HUES48 (cell line): ENCODE measurements around the gene ZC4H2.
"Not testable (repeated sequence)": the region's sequence is repeated elsewhere in the genome, so short reads cannot be mapped to it uniquely, and the experiment has no call there.

Experiments used
- H3K27ac ChIP-seq: one replicate; pipeline ENCODE4 v1.7.0; 2013; ENCODE audit warnings: low read depth, low read length, inconsistent platforms
- H3K27me3 ChIP-seq: 2 replicates; pipeline ENCODE4 v1.6.1; 2013; ENCODE audit warnings: mild to moderate bottlenecking, low read length; ENCODE audit not compliant: control insufficient read depth, insufficient read depth
- H3K36me3 ChIP-seq: 2 replicates; pipeline ENCODE4 v1.6.1; 2013; ENCODE audit warnings: low read length; ENCODE audit not compliant: control insufficient read depth, insufficient read depth
- H3K4me1 ChIP-seq: 2 replicates; pipeline ENCODE4 v1.6.1; 2013; ENCODE audit warnings: mild to moderate bottlenecking, low read length; ENCODE audit not compliant: control insufficient read depth, insufficient read depth
- H3K4me3 ChIP-seq: 2 replicates; pipeline ENCODE4 v1.5.1; 2013; ENCODE audit warnings: mild to moderate bottlenecking, low read depth, low read length
- H3K9ac ChIP-seq: 2 replicates; pipeline ENCODE4 v1.6.1; 2013; ENCODE audit warnings: mild to moderate bottlenecking, low read depth, low read length, moderate library complexity
- H3K9me3 ChIP-seq: 2 replicates; pipeline ENCODE4 v1.6.1; 2013; ENCODE audit warnings: low read length; ENCODE audit not compliant: control insufficient read depth, insufficient read depth

The ZC4H2 gene, protein sequence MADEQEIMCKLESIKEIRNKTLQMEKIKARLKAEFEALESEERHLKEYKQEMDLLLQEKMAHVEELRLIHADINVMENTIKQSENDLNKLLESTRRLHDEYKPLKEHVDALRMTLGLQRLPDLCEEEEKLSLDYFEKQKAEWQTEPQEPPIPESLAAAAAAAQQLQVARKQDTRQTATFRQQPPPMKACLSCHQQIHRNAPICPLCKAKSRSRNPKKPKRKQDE

GRCh38 chrX:64975989-64976672, at the start of gene ZC4H2:
TSS of gene ZC4H2 (minus strand) at chrX:64976450. CDS start at chrX:64976377, 73 bp downstream.
- Histone ChIP-seq H3K9ac (peak within 1 kb of the TSS; percentile 48), H3K27me3 (no peaks in the 10 kb centered on the region), H3K4me1 (0 out of 2 replicates have a peak, but pooled peaks cover 3% of the 10 kb centered on the region), H3K9me3 (peaks cover 50% of the 10 kb centered on the region), H3K27ac (peak within 1 kb of the TSS; percentile 78), H3K36me3 (peaks cover 3% of the 10 kb centered on the region; the same call in 1 of the 2 replicates), H3K4me3 (peak within 1 kb of the TSS; percentile 89)

DNA sequence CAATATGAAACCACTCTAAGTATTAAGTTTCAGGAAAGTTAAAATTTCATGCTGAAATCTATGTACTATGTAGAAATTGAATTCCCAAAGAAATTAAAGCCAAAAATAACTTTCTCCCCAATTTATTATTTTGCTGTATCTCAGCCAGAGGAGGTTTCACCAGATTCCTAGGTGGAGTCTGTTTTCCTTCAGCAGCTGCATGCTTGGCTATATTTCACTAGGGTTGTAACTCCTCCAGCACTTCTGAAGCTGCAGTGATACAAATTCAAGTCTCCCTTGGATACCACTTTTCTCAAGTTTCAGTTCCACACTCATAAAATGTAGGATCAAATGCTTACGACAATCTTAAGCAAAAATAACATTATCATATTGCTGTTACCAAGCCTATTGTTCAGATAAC, 41.2 kb upstream of the ZC4H2 start:
- H3K9me3 ChIP-seq: peaks cover 35% of the 10 kb centered on the region
- H3K36me3 ChIP-seq: no peaks in the 10 kb centered on the region
- H3K4me1 ChIP-seq: no peaks in the 10 kb centered on the region
- H3K27me3 ChIP-seq: no peaks in the 10 kb centered on the region
- H3K27ac ChIP-seq: no peak overlapping the region
- no peak overlapping the region for H3K9ac ChIP-seq
- no peak overlapping the region for H3K4me3 ChIP-seq

DNA sequence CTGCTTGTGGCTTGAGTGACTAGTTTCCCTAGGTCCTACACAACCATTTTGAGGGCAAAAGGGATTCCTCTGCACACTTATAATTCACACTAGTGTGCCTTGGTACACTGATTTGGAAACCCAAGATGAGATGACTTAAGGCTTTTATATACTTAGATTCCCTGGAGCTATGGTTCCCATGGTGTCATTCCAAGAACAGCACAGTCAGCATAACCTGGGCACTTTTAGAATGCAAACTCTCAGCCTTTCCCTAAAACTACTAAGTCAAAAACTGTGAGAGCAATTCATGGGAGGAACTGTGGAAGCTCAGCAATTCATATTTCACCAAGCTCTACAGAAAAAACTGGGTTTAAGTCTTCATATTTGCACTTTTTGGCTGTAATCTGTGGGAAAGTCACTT, 38.0 kb upstream of the ZC4H2 start:
- no peak overlapping the region for H3K27ac ChIP-seq
- H3K9me3 ChIP-seq: peaks cover 34% of the 10 kb centered on the region
- H3K4me3 ChIP-seq: no peak overlapping the region
- no peak overlapping the region for H3K9ac ChIP-seq
- H3K36me3 ChIP-seq: no peaks in the 10 kb centered on the region
- no peaks in the 10 kb centered on the region for H3K27me3 ChIP-seq
- no peaks in the 10 kb centered on the region for H3K4me1 ChIP-seq

- Histone ChIP-seq H3K27ac (no peak overlapping the region), H3K9ac (no peak overlapping the region), H3K27me3 (no peaks in the 10 kb centered on the region), H3K36me3 (no peaks in the 10 kb centered on the region), H3K4me1 (no peaks in the 10 kb centered on the region), H3K4me3 (no peak overlapping the region), H3K9me3 (peaks cover 6% of the 10 kb centered on the region)
Observed at GRCh38 chrX:65009459-65009858, 33.2 kb upstream of the ZC4H2 start.

DNA sequence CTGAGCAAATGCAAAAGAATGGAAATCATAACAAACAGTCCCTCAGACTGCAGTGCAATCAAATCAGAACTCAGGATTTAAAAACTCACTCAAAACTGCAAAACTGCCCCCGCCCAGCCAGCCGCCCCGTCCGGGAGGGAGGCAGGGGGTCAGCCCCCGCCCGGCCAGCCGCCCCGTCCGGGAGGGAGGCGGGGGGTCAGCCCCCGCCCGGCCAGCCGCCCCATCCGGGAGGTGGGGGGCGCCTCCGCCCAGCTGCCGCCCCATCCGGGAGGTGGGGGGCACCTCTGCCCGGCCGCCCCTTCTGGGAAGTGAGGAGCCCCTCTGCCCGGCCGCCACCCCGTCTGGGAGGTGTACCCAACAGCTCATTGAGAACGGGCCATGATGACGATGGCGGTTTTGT, 26.0 kb upstream of the ZC4H2 start:
- H3K27ac ChIP-seq, H3K4me1 ChIP-seq, H3K4me3 ChIP-seq, H3K36me3 ChIP-seq, H3K27me3 ChIP-seq, H3K9ac ChIP-seq: not testable (repeated sequence)
- peaks cover 20% of the 10 kb centered on the region; the same call in 1 of the 2 replicates for H3K9me3 ChIP-seq

DNA sequence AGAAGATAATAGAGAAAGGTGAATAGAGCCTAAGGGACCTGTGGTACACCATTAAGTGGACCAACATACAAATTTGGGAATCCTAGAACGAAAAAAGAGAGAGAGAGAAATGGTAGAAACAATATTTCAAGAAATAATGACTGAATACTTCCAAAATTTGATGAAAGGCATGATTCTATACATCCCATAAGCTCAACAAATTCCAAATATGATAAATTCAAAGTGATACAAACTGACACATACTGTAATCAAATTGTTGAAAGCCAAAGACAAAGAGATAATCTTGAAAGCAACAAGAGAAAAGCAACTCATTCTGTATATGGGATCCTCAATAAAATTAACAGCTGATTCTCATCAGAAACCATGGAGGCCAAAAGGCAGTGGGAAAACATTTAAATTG, 20.6 kb upstream of the ZC4H2 start:
- no peak overlapping the region for H3K4me3 ChIP-seq
- peaks cover 34% of the 10 kb centered on the region for H3K9me3 ChIP-seq
- H3K4me1 ChIP-seq: no peaks in the 10 kb centered on the region
- H3K27me3 ChIP-seq: no peaks in the 10 kb centered on the region
- H3K27ac ChIP-seq: no peak overlapping the region
- no peak overlapping the region for H3K9ac ChIP-seq
- no peaks in the 10 kb centered on the region for H3K36me3 ChIP-seq

DNA sequence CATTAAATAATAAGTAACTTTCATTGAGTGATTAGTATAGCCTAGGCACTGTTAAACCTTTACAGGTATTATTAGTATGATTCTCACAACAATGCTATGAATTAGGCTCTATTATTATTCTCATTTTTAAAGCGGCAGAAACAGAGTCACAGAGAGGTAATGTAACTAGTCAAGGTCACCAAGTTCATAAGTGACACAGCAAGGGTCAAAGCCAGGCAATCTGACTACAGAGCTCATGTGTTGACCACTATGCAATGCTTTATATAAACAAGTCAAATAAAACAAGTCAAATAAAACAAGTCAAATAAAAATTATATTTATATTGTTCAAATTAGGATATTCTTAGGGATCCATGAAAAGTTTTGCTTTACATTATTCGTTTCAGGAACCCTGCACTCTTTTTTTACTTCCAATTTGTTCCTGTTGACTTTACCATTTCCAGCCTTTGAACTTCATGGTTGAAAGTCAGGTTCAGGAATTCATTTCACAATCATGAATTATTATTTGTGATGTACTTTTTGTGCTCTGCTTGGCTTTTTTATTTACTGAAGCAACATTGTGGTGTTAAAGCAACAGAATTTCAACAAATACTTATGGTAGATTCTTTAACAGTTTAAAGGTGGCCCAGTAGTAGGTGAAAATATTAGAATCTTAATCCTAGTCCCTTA, 18.0 kb upstream of the ZC4H2 start:
- peaks cover 45% of the 10 kb centered on the region for H3K9me3 ChIP-seq
- no peak overlapping the region for H3K27ac ChIP-seq
- no peak overlapping the region for H3K9ac ChIP-seq
- no peak overlapping the region for H3K4me3 ChIP-seq
- no peaks in the 10 kb centered on the region for H3K36me3 ChIP-seq
- H3K4me1 ChIP-seq: no peaks in the 10 kb centered on the region
- H3K27me3 ChIP-seq: no peaks in the 10 kb centered on the region

- no peak overlapping the region for H3K27ac ChIP-seq
Observed at GRCh38 chrX:64977830-64978229, 1.6 kb upstream of the ZC4H2 start.

DNA sequence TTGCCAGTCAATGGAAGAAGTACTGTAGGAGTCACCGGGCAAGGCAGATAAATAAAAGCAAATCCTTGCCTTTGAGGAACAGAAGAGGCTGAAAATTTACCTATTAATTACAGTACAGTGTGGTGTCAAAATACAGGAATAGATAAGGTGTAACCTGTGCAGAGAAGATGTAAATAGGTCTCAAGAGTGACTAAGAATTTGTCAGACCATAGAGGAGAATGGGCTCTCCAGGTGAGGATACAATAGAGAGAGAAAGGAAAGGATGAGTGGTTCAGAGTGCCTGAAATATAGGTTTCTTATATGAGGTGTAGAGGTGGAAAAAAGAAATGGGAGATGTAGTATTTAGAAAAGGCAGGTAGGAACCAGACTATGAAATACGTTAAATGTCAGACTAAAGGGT, 801 bp upstream of the ZC4H2 start:
- Histone ChIP-seq H3K9me3 (peaks cover 46% of the 10 kb centered on the region), H3K4me1 (0 out of 2 replicates have a peak, but pooled peaks cover 3% of the 10 kb centered on the region), H3K36me3 (peaks cover 3% of the 10 kb centered on the region; the same call in 1 of the 2 replicates), H3K27ac (no peak overlapping the region), H3K9ac (no peak overlapping the region), H3K4me3 (peak overlapping the region; percentile 89), H3K27me3 (no peaks in the 10 kb centered on the region)

More at GRCh38 chrX:64977830-64978229, 1.6 kb upstream of the ZC4H2 start:
- peaks cover 46% of the 10 kb centered on the region for H3K9me3 ChIP-seq
- H3K27me3 ChIP-seq: no peaks in the 10 kb centered on the region
- H3K36me3 ChIP-seq: peaks cover 3% of the 10 kb centered on the region; the same call in 1 of the 2 replicates
- no peak overlapping the region for H3K9ac ChIP-seq
- 0 out of 2 replicates have a peak, but pooled peaks cover 4% of the 10 kb centered on the region for H3K4me1 ChIP-seq
- no peak overlapping the region for H3K4me3 ChIP-seq

GRCh38 chrX:64976673-64977040, 407 bp upstream of the ZC4H2 start:
- Histone ChIP-seq H3K27me3 (no peaks in the 10 kb centered on the region), H3K27ac (no peak overlapping the region), H3K9ac (no peak overlapping the region), H3K36me3 (peaks cover 3% of the 10 kb centered on the region; the same call in 1 of the 2 replicates), H3K4me3 (peak overlapping the region; percentile 89), H3K4me1 (0 out of 2 replicates have a peak, but pooled peaks cover 3% of the 10 kb centered on the region), H3K9me3 (peaks cover 46% of the 10 kb centered on the region)

- peak overlapping the region; percentile 89 for H3K4me3 ChIP-seq
- peak overlapping the region; percentile 78 for H3K27ac ChIP-seq
- peak overlapping the region; percentile 48 for H3K9ac ChIP-seq
Observed at GRCh38 chrX:64975491-64975890, 759 bp downstream of the ZC4H2 start.

More at GRCh38 chrX:64975491-64975890, 759 bp downstream of the ZC4H2 start:
- Histone ChIP-seq H3K9me3 (peaks cover 56% of the 10 kb centered on the region), H3K27me3 (no peaks in the 10 kb centered on the region), H3K4me1 (0 out of 2 replicates have a peak, but pooled peaks cover 3% of the 10 kb centered on the region), H3K36me3 (peaks cover 3% of the 10 kb centered on the region; the same call in 1 of the 2 replicates)
